ENCODE data around the gene TCERG1.
"Not testable (repeated sequence)": the region's sequence is repeated elsewhere in the genome, so short reads cannot be mapped to it uniquely, and the experiment has no call there.

The TCERG1 gene

DNA sequence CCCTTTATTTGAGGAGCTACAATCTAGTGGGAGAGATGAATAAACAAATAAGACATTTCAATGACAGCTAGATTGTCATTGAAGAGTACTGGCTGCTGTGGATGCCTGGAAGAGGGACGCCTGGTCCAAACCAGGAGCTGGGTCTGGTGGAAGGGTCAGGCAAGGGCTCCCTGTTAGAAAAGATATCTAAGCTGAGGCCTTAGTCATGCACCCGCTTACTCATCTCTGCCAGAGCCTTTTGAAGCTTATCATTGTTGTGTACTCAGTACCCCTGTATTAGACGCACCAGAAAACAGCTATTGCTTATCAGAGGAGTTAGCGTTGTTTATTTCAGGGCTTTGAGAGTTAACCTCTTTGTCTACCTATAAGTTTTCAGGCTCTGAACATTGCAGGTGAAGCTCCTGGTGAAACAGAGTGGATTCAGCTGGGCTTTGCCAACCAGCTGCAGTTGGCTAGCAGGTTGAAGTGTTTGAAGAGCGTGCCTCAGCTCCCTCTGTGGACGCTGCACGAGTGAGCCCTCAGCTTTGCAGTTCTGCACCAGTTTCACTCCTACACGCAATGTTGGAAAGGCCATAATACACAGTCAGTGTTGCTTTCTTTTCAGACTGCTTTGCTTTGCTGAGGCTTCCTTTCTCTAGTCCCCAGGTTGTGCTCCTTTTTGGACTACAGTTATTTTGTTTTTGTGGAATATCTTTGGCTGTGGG, 74.4 kb downstream of the TCERG1 start:
- DNase-seq (ENCODE audit: low read depth in 2 of 2): no peak

DNA sequence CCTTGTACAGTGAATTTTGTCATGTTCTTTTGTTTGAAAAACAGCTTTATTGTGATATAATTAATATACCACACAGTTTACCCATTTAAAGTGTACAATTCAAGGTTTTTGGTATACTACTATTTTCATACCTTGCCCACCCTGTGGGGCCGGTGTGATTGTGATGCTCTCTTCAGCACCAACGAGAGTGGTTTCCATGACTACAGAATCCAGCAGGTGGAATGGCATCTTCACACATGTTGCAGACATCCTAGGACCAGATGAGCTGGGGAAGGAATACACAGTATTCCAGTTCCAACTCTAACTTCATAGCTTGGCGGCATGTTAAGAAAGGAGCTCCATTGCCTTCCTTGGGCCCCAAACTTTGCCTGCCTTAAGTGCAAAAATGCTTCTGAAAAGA, 76.6 kb downstream of the TCERG1 start:
- no peak for DNase-seq (ENCODE audit: low read depth in 2 of 2)

DNA sequence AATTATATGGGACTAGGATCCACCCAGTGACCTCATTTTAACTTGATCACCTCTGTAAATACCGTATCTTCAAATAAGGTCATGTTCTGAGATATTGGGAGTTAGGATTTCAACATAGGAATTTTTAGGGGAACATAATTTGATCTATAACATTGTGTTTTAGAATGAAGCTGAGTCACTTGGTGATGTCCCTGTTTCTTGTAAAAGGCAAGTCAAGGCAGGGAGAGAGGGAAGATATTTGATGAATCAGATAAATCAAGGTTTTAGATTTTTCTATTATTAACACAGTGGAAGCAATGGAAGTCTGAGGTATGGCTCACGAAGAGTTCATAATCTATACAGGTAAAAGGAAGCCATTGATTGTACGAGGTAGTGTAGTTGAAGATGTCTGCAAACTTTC, 80.7 kb downstream of the TCERG1 start:
- no peak for DNase-seq (ENCODE audit: low read depth in 2 of 2)

DNA sequence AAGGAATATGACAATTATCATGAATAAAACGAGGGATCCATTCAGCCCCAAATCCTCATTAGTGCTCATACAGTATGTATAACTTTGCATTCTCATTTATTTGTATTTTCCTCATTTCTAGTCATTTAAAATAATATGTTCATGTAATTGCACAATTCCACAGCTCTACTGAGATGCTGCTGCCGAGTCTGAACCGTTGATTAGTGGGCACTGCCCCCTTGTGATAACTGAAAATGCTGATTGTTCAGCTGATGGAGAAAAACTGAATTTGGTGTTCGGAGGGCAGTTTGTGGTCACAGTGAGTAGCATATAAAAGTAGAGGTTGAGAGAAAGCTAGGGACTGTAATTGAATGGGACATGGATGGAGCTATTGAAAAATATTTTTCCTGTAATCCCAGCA, 81.1 kb downstream of the TCERG1 start:
- DNase-seq (ENCODE audit: low read depth in 2 of 2): no peak

DNA sequence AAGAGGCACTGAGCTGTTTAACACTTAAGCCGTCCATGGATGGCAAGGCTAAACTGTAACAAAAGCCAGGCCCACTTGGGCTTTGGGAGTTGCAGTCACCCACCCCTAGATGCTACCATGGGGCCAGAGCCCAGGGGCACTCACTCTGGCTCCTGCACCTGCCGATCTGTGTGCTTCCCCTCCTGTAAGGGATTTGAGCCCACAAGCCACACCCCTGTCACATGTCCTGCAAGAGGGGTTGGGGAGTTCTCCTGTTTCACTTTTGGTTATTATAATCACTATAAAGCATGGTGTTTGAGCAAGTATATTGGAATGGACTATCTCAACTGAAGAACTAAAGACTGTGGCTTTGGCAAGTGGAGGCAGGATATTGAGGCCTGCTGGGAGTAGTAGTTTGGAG, 82.9 kb downstream of the TCERG1 start:
- DNase-seq (ENCODE audit: low read depth in 2 of 2): no peak

DNA sequence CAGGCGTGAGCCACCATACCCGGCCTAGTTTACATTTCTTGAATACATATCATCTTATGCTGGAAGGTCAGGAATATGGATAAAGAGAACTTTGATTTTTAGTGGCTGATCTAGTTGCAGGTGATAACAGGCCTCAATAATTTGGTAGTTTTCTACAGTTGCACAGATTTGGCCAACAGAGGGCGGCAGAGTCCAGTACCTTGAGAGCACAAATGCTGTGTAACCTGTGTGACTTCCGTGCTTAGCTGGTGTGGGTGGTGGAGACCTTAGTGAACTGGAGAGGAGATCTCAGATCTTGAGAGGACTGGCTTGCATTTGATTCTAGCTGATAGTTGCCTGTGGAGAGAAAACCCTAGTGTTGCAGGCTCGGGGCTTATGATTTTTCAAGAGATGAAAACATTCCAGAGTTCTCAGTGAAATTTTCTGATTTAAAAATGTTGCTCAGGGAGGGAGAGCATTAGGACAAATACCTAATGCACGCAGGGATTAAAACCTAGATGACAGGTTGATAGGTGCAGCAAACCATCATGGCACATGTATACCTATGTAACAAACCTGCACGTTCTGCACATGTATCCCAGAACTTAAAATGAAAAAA, 86.2 kb downstream of the TCERG1 start:
- DNase-seq (ENCODE audit: low read depth in 2 of 2): peak; percentile 44 to 49

DNA sequence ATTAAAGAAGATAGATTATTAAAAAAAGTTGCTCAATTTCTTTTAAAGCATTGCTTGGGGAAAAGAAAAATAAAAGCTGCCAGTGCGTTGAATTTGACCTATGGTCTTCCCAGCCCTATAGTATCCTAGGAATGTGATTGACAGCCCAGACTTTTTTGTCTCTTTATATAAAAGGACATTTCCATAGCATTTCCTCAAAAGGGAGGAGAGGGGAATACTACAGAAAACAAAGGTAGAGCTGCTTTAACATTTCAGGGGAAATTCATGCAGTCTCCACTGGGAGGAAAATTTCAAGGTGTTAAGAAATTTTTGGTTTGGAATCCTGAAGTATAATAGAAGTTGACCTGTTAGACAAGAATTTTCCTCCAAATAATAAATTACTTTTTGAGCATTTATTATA, 86.7 kb downstream of the TCERG1 start:
- DNase-seq (ENCODE audit: low read depth in 2 of 2): no peak

DNA sequence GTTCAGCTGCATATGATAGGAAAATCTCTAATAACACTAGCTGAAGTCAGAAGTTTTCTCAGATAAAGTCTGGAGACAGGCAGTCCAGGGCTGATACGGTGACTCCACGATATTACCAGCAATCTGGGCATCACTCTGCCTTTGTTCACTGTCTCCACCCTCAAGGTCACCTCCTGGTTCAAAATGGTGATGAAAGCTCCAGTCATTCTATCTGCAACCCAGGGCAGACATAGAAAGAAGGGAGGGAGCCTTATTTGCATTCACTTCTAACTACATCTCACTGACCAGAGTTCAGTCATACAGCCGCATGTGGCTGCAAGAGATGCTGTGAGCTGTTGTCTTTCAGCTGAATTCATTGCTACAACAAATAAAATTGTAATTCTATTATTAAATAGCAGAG, 91.3 kb downstream of the TCERG1 start:
- DNase-seq (ENCODE audit: low read depth in 2 of 2): no peak

DNA sequence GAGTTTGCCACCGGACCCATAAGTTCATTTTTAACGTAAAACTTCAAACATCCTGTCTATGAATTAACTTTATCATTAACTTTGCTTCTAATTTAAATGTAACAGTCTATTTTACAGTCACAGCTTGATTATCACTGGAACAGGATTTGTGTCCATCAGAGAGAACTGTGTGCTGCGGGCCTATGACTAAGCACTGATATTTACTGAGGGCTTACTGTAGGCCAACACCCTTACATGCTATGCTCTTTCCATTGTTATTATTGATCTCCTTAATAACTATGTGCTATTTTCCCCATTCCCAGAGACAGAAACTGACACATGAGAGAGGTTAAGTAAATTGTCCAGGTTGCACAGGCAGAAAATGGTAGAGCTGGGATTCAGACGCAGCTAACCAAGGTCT, 92.8 kb downstream of the TCERG1 start:
- DNase-seq (ENCODE audit: low read depth in 2 of 2): no peak

DNA sequence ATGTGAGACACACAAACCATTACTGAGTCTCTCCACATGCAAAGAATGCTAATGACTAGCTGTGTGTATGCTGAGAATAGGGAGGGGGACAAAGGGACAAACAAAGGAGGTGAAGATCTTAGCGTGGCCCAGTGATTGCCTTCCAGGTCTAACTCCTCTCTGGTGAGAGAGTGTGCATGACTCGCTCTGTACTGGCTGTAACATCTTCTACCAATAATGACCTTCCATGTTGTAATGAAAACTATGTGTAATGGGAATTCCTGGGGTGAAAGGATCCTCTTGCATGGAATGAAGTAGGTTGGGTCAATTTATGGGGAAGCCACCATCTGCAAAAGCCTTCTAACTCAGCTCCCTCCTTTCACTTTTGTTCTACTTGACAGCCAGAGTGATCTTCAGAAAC, 93.3 kb downstream of the TCERG1 start:
- no peak for DNase-seq (ENCODE audit: low read depth in 2 of 2)

DNA sequence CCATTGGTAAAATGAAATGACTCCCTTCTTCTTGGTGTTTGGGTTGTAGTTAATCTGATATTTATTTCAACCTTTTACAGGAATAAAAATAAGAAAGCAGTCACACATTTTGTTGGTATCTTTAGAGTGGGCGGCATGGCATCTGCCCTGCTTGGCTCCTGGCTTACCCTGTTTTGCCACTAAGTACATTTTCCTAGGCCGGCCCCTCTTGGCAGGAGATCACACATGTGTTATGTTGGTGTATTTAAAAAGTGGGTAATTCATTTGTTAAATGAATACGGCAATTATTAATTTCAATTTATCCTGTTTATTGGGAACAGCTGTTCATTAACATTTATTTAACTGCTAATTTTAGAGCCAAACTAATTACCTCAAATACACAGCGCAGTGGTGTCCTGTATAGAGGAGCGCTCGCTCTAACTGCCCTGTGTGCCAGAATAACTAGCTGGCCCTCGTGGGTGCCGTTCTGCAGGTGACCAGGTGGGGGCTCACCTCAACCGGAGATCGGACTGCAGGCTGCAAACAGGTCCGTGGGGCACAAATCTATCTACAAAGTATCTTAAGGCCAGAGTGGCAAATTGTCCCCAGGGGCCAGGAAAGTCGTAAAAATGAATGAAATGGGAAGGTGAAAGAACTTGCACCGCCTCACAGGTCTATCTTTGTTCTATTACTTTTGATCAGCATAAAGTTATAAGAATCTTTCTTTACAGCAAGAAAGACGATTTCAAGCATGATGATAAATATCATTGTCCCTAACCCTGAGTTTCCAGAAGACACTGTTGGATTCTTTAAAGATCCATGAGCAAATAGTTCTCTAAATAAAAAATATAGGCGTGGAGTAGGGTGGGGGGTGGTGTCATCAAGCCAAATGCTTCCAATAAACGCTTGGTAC, 95.1 kb downstream of the TCERG1 start:
- DNase-seq (ENCODE audit: low read depth in 2 of 2): peak; percentile 37 to 42

DNA sequence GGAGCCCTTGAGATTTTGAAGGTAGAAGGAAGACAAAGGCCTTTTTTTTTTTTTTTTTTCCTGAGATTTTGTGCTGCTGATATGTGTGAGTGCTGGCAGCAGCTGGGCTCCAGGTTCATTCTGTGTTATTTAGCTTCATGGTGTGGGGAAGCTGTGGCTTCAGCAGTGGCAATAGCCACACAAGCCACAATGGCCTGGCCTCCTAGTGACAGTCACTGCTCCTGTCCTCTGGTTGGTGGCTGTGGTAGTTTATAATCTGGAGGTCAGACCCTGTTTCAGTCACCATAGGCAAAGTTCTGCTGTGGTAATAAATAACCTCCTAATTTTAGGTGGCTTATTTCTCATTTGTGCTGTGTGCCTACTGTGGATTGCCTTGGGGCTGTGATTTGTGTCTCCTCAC, 97.1 kb downstream of the TCERG1 start:
- DNase-seq (ENCODE audit: low read depth in 2 of 2): no peak

DNA sequence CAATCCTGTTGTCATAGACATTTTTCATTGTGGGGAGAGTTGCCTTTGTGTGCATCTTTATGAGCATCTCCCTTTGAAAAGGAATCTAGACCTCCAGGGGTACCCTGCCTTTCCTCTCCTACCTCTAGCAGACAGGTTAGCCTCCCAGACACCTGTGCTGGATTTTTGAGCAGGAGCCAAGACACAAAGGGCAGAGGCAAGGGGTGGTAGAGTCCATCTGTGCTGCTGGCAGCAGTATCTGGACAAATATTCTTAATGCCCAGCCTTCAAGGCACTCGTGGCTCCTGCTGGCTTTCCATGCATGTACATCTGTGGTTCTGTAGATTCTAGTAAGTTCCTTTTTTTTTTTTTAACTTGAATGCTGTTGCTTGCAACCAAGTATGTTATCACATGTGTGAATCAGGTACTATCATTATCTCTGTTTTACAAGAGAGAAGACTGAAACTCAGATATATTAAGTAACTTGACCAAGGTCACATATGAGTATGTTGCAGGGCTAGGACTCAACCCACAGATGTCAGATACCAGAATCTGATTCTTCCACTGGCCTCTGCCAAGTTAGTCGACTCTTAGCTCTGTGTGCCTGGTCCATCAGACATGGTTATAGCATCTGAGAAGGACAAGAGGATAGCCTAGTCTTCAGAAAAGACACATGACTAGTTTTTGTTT, 101.8 kb downstream of the TCERG1 start:
- no peak for DNase-seq (ENCODE audit: low read depth in 2 of 2)

DNA sequence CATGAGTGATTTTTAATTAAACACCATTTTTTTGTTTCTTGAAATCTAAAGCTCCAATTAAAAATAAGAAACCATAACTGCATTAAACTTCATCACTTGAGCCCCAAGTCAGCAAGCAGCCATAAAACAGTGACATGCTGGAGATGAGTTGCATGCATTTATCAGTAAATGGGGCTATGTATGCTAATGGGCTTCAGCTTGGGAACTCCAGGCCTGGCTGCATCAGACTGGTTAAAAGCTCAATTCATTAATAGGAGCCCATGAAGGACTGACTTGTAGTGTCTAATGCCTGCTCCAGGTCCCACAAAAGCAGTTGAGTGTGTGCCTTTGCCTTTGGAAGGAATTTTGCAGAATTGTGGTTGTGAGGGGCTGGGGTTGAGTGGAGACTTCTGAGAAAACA, 102.5 kb downstream of the TCERG1 start:
- DNase-seq (ENCODE audit: low read depth in 2 of 2): no peak

DNA sequence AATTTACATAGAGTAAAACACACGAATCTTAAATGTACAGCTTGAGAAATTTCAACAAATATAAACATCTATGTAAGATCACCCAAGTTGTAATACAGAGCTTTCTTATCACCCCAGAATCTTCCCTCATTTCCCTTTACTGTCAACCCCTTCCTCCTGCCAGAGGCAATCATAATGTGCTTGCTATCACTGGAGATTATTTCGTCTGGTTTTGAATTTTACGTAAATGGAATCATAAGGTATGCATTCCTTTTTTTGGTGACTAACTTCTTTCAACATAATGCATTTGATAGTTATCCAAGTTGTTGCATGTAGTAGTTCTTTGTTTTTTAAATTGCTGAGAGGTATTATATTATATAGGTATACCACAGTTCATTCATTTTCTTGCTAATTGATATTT, 106.3 kb downstream of the TCERG1 start:
- DNase-seq (ENCODE audit: low read depth in 2 of 2): no peak

DNA sequence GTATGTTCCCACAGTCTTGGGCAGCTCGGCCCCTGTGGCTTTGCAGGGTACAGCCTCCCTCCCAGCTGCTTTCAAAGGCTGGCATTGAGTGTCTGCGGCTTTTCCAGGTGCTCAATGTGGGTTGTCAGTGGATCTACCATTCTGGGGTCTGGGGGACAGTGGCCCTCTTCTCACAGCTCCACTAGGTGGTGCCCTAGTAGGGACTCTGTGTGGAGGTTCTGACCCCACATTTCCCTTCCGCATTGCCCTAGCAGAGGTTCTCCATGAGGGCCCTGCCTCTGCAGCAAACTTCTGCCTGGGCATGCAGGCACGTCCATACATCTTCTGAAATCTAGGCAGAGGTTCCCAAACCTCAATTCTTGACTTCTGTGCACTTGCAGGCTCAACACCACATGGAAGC, 109.8 kb downstream of the TCERG1 start:
- DNase-seq (ENCODE audit: low read depth in 2 of 2): not testable (repeated sequence)

DNA sequence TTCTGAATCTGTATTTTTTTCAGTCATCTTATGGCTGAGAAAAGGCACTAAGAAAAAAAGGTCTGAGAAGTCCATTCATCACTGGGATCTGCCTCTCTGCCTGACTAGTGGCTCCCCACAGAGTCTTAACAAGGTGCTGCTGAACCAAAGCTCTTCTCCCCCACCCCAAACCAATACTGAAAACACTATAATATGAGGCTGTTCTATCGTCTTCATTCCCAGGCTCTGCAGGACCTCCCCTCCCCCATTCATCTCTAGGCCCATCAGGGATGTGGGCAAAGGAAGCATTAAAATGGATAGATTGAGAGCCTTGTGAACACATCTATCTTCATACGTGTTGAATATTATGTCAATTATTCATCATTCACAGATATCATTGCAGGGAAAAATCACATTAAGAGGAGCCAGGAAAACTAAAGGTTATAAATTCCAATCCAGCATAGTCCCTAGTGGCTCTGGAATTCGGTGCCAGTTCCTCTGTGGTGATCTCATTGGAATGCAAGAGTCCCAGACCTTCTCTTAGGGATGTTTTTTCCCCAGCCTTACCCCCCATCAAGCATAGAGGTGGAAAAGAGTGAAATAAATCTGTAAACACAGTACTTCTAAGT, 113.2 kb downstream of the TCERG1 start:
- DNase-seq (ENCODE audit: low read depth in 2 of 2): no peak

Data from activated CD8-positive, alpha-beta memory T cell treated with anti-CD3 and anti-CD28 coated beads for 4 hours (primary cell).